ENCODE measurements around the gene SCYGR4. TPM values are rescaled to one million over a fixed set of nuclear protein-coding genes. Genes with fewer than 3 reads are reported as not detected.

Gene SCYGR4
- total and polyA plus RNA-seq, 10 donors: 0.04 TPM; not detected in 9

DNA sequence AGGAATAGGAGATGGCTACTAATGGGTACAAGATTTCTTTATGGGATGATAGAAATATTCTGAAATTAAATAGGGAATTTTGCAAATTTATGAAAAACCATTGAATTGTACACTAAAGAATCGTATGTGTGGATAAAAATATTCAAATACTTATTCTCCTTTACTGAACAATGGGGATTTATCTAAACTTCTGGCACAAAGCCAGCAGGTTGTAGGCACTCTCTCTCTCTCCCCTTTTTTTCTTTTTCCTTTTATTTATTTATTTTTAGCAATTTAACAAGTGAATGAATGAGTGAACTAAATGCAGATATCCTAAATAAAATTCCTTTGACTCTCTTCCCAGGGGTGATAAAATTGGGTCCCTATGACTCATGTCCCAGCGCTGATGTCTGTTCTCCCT lies 40.5 kb upstream of the SCYGR4 start:
- H3K27ac ChIP-seq: no peak overlapping the region
- WGBS, 5 donors: 68 to 76% (median 71%) methylated on average over 2 of the region's 2 CpGs

DNA sequence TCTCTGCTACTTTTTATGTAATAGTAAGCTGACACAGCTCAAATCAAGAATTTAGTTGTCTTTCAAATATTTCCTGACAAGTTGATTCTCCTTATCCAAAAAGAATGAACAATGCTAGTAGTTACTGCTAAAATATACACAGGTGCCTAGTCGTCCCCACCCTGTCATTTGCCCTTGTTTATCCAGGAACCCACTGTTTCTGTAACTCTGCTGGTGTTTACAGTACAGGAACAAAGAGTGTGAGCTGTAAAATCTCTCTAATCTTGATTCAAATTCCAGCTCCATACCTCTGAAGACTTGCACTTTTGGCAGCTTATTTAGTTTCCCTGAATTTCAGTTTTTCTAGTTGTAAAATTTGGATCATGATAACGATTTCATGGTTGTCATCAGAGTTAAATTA lies 39.7 kb upstream of the SCYGR4 start:
- Histone ChIP-seq H3K4me1 (no peaks in the 10 kb centered on the region), H3K4me3 (no peak overlapping the region), H3K36me3 (no peaks in the 10 kb centered on the region), H3K27ac (no peak overlapping the region), H3K27me3 (replicated peaks in 1 of 7) (no peaks in the 10 kb centered on the region), H3K9me3 (peaks cover 0 to 10% (median 6%) of the 10 kb centered on the region in 8 donors)
- TF ChIP-seq, protein P1, sequence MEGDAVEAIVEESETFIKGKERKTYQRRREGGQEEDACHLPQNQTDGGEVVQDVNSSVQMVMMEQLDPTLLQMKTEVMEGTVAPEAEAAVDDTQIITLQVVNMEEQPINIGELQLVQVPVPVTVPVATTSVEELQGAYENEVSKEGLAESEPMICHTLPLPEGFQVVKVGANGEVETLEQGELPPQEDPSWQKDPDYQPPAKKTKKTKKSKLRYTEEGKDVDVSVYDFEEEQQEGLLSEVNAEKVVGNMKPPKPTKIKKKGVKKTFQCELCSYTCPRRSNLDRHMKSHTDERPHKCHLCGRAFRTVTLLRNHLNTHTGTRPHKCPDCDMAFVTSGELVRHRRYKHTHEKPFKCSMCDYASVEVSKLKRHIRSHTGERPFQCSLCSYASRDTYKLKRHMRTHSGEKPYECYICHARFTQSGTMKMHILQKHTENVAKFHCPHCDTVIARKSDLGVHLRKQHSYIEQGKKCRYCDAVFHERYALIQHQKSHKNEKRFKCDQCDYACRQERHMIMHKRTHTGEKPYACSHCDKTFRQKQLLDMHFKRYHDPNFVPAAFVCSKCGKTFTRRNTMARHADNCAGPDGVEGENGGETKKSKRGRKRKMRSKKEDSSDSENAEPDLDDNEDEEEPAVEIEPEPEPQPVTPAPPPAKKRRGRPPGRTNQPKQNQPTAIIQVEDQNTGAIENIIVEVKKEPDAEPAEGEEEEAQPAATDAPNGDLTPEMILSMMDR (IDR thresholded peaks at IDR 0.05 in 8 of 11, conservative IDR thresholded peaks at IDR 0.05 in 3 of 11): no peak
- TF ChIP-seq POLR2A (IDR thresholded peaks at IDR 0.05) (no peak), POLR2AphosphoS5 (IDR thresholded peaks at IDR 0.05) (no peak)
- WGBS, 5 donors: 52 to 76% (median 64%) methylated on average over 2 of the region's 2 CpGs
- no peak for DNase-seq
- intact Hi-C loops (cut with DNase I; ENCODE audit: low total_unique reads): no loop called here

More for the DNA sequence above, 40.5 kb upstream of the SCYGR4 start:
- intact Hi-C loops (cut with DNase I; ENCODE audit: low total_unique reads): no loop called here
- Histone ChIP-seq H3K36me3 (no peaks in the 10 kb centered on the region), H3K4me1 (no peaks in the 10 kb centered on the region), H3K27me3 (replicated peaks in 1 of 7) (no peaks in the 10 kb centered on the region), H3K4me3 (no peak overlapping the region), H3K9me3 (peaks cover 0 to 2% (median 0%) of the 10 kb centered on the region in 8 donors)
- no peak for DNase-seq
- TF ChIP-seq POLR2A (IDR thresholded peaks at IDR 0.05) (no peak), POLR2AphosphoS5 (IDR thresholded peaks at IDR 0.05) (no peak)
- TF ChIP-seq, protein P1 (IDR thresholded peaks at IDR 0.05 in 8 of 11, conservative IDR thresholded peaks at IDR 0.05 in 3 of 11): no peak

DNA sequence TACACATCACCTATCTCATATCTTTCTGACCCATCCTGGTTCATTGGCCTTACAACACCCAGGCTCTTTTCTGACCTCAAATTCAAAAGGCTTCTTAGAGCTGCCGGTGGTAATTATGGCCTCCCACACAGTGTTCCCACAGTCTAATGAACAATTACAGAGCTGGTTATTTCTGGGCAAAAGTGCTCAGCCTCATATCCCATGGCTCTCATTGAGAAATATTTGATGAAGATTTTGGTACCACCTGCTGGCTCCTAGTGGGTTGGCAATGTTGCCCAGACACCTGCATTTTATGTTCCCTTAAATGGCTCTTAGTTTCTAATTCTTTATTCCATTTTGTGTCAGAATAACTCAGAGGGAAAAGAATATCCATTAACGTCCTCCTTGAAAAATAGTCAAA lies 38.7 kb upstream of the SCYGR4 start:
- DNase-seq: no peak
- Histone ChIP-seq H3K9me3 (peaks cover 0 to 20% (median 16%) of the 10 kb centered on the region in 8 donors), H3K4me3 (no peak overlapping the region), H3K27ac (no peak overlapping the region), H3K27me3 (replicated peaks in 1 of 7) (no peaks in the 10 kb centered on the region), H3K4me1 (no peaks in the 10 kb centered on the region), H3K36me3 (no peaks in the 10 kb centered on the region)
- WGBS, 5 donors: 74 to 89% (median 80%) methylated on average over 2 of the region's 2 CpGs
- intact Hi-C loops (cut with DNase I; ENCODE audit: low total_unique reads): no loop called here
- TF ChIP-seq, protein P1 (IDR thresholded peaks at IDR 0.05 in 8 of 11, conservative IDR thresholded peaks at IDR 0.05 in 3 of 11): no peak
- TF ChIP-seq POLR2AphosphoS5 (IDR thresholded peaks at IDR 0.05) (no peak), POLR2A (IDR thresholded peaks at IDR 0.05) (no peak)

DNA sequence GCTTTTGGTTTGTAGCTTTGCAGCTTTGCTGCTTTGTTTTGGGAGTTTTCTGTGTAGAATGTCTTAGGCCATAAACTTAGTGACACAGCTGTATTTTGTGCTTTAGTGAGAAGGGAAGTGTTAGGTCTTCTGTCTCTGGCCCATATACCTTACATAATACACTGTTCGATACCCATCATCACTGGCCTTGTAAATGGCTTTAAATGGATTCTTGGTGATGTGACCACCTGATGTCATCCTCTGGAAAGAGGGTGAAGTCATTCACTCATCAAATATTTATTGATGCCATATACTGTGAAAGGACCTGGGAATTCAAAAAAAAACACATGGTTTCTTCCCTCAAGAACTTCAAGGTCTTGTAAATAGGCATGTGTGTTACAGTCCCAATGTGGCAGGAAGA lies 37.5 kb upstream of the SCYGR4 start:
- H3K36me3 ChIP-seq: no peaks in the 10 kb centered on the region
- H3K4me3 ChIP-seq: no peak overlapping the region
- H3K9me3 ChIP-seq: peaks cover 0 to 21% (median 16%) of the 10 kb centered on the region in 8 donors
- DNase-seq: no peak
- H3K27ac ChIP-seq: no peak overlapping the region
- no peaks in the 10 kb centered on the region for H3K4me1 ChIP-seq
- WGBS, 5 donors: 50 to 100% (median 95%) methylated on average over 1 of the region's 1 CpG
- TF ChIP-seq POLR2A (IDR thresholded peaks at IDR 0.05) (no peak), POLR2AphosphoS5 (IDR thresholded peaks at IDR 0.05) (no peak)
- TF ChIP-seq, protein P1 (IDR thresholded peaks at IDR 0.05 in 8 of 11, conservative IDR thresholded peaks at IDR 0.05 in 3 of 11): no peak
- intact Hi-C loops (cut with DNase I; ENCODE audit: low total_unique reads): no loop called here
- H3K27me3 ChIP-seq (replicated peaks in 1 of 7): no peaks in the 10 kb centered on the region
